PFSK-1 (cell line): ENCODE measurements around the gene ACBD3.

ENCODE experiments used
- FOXP2 ChIP-seq: optimal IDR thresholded peaks from 2 replicates; pipeline ENCODE3; 2011; ENCODE audit warnings: borderline replicate concordance, control low read depth, inconsistent platforms; ENCODE audit not compliant: insufficient read depth; ENCODE audit errors: extremely low read length, extremely low read depth
- POLR2AphosphoS5 ChIP-seq: IDR thresholded peaks from 2 replicates; pipeline ENCODE4 v1.6.1; 2012; ENCODE audit warnings: low read depth, mild to moderate bottlenecking, control low read depth, low read length, moderate library complexity
- SIN3A ChIP-seq: IDR thresholded peaks from 2 replicates; pipeline ENCODE4 v1.6.1; 2012; ENCODE audit warnings: mild to moderate bottlenecking, low read length, moderate library complexity, borderline replicate concordance; ENCODE audit not compliant: insufficient read depth
- TAF1 ChIP-seq: IDR thresholded peaks from 2 replicates; pipeline ENCODE4 v1.6.1; 2012; ENCODE audit warnings: low read length, control low read depth, borderline replicate concordance; ENCODE audit not compliant: insufficient read depth
- TF ChIP-seq, protein P1 (sequence below), 2 experiments: IDR thresholded peaks; 2 replicates each; pipeline versions ENCODE4 v1.6.1 to v1.8.0; 2011 to 2012; ENCODE audit warnings: low read depth in 2 of 2, low read length in 2 of 2, control low read depth in 1 of 2, inconsistent platforms in 1 of 2, mild to moderate bottlenecking in 1 of 2, moderate library complexity in 1 of 2; ENCODE audit not compliant: insufficient read depth in 1 of 2

ACBD3 gene

DNA sequence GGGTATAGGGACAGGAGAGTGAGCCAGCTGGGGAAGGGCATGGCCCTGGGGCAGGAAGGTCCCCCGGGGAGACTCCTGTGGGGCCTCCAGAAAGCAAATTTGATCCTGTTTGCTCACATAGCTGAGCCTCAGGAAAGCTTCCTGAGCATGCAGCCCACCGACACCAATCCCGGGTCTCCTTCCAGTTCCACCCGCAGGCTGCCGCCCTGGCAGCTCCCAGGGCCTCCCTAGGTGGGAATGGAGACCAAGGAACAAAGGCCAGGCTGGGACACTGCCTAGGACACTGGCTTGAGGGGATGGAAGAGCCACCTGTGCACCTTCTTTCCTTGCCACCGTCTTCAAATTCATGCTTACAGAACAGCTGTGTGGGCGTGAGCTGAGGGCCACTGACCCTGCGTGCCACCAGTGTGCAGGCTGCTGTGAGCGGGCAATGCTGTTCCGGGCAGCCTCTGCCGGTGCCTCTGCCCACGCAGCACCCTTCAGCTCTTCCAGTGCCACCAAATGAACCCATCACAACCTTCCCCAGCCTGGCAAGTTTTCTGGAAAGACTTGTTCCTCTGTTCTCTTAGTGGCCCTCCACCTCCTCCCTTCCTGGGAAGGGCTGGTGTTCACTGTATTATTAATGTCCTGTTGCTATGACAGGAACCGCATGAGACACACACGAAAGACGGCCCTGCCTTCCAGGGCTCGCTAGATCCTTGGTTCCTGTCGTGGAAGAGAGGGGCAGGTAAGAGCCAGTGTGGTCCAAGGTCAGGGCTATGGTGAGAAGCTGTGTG, 53.6 kb downstream of the ACBD3 start:
- TF ChIP-seq, protein P1, sequence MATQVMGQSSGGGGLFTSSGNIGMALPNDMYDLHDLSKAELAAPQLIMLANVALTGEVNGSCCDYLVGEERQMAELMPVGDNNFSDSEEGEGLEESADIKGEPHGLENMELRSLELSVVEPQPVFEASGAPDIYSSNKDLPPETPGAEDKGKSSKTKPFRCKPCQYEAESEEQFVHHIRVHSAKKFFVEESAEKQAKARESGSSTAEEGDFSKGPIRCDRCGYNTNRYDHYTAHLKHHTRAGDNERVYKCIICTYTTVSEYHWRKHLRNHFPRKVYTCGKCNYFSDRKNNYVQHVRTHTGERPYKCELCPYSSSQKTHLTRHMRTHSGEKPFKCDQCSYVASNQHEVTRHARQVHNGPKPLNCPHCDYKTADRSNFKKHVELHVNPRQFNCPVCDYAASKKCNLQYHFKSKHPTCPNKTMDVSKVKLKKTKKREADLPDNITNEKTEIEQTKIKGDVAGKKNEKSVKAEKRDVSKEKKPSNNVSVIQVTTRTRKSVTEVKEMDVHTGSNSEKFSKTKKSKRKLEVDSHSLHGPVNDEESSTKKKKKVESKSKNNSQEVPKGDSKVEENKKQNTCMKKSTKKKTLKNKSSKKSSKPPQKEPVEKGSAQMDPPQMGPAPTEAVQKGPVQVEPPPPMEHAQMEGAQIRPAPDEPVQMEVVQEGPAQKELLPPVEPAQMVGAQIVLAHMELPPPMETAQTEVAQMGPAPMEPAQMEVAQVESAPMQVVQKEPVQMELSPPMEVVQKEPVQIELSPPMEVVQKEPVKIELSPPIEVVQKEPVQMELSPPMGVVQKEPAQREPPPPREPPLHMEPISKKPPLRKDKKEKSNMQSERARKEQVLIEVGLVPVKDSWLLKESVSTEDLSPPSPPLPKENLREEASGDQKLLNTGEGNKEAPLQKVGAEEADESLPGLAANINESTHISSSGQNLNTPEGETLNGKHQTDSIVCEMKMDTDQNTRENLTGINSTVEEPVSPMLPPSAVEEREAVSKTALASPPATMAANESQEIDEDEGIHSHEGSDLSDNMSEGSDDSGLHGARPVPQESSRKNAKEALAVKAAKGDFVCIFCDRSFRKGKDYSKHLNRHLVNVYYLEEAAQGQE (IDR thresholded peaks at IDR 0.05; ENCODE audit: insufficient read depth in 1 of 2, low read depth in 2 of 2, low read length in 2 of 2) = no peak
- TF ChIP-seq SIN3A (no peak), TAF1 (no peak), FOXP2 (no peak), POLR2AphosphoS5 (no peak)

GRCh38 chr1:226131639-226132038, 54.9 kb downstream of the ACBD3 start:
- TF ChIP-seq TAF1 (no peak), SIN3A (no peak), FOXP2 (no peak), POLR2AphosphoS5 (no peak)
- TF ChIP-seq, protein P1 (IDR thresholded peaks at IDR 0.05; ENCODE audit: insufficient read depth in 1 of 2, low read depth in 2 of 2, low read length in 2 of 2) = no peak

DNA sequence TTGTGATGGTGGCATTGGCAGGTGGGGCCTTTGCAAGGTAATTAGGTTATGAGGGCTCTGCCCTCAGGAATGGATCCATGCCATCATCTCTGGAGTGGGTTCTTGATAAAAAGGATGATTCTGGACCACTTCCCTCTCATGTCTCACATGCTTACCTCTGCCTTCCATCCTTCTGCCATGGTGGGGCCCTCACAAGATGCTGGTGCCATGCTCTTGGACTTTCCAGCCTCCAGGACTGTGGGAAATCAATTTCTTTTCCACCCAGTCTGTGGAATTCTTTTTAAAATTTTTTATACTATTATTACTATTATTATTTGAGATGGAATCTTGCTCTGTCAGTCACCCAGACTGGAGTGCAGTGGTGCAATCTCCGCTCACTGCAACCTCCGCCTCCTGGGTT, 57.3 kb downstream of the ACBD3 start:
- TF ChIP-seq FOXP2 (no peak), SIN3A (no peak)

GRCh38 chr1:226128487-226129075, 58.0 kb downstream of the ACBD3 start:
- TF ChIP-seq SIN3A (no peak), FOXP2 (no peak), POLR2AphosphoS5 (no peak), TAF1 (no peak)
- TF ChIP-seq, protein P1 (IDR thresholded peaks at IDR 0.05; ENCODE audit: insufficient read depth in 1 of 2, low read depth in 2 of 2, low read length in 2 of 2) = no peak

DNA sequence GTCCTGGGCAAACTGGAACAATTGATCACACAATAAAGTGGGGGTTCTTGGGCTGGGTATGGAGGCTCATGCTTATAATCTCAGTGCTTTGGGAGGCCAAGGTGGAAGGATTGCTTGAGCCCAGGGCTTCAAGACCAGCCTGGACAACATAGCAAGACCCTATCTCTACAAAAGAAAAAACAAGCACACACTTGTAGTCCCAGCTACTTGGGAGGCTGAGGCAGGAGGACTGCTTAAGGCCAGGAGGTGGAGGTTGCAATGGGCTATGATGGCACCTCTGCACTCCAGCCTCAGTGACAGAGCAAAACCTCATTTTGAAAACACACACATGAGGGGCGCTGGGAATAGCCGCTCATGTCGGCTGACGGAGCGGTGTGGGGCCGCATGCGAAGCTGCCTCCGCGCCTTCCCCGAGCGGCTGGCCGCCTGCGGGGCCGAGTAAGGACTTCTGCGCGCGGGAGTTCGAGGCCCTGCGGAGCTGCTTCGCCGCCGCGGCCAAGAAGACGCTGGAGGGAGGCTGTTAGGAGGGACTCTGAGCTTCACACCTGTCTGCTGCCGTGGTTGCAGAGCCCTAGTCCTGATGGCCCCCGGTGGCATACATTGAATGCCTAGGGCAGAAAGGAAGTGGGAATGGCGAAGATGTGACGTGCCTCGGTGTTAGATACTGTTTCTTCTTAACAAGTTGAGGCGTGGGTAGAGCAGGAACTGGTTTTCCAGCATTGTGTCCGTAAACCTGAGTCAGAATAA, 59.5 kb downstream of the ACBD3 start:
- TF ChIP-seq SIN3A (no peak), POLR2AphosphoS5 (no peak), FOXP2 (no peak), TAF1 (no peak)
- TF ChIP-seq, protein P1 (IDR thresholded peaks at IDR 0.05; ENCODE audit: insufficient read depth in 1 of 2, low read depth in 2 of 2, low read length in 2 of 2) = no peak
